ENCODE results near the gene EYA4.
"Not testable (repeated sequence)": the region's sequence is repeated elsewhere in the genome, so short reads cannot be mapped to it uniquely, and the experiment has no call there.

Gene EYA4

DNA sequence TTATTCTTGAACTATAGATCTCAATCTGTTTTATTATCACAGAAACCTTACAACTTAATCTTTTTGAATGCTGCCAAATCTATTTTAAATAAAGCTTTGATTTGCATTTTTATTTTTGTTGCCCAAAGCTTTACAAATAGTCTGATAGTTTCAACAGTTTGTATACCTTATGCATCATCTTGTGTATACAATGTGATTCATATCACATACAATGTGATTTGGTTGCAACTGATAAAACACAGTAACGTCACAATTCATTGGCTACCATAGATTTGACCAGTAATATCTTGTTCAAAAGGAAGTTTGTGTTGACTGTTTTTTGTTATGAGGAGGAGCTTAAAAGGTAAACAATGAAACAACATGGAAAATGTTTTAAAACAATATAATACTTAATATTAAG, 110.9 kb downstream of the EYA4 start:
- no peak for DNase-seq

DNA sequence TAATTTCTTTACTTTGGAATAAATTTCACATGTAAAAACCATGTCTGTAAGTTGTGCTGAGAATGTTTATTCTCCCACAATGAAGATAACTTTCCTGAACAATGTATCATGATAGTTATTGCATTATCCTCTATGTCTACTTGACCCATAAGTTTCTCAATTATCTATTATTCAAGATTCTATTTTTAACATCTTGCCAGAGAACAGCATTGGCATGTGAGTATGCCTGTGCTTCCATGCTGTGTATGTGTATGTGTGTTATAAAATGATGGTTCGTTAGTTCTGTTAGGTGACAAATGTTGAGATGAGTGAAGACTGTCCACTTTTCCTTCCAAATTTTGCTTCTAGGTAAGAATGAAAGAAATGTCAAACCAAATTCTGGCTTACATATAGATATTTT, 111.9 kb downstream of the EYA4 start:
- DNase-seq = no peak

DNA sequence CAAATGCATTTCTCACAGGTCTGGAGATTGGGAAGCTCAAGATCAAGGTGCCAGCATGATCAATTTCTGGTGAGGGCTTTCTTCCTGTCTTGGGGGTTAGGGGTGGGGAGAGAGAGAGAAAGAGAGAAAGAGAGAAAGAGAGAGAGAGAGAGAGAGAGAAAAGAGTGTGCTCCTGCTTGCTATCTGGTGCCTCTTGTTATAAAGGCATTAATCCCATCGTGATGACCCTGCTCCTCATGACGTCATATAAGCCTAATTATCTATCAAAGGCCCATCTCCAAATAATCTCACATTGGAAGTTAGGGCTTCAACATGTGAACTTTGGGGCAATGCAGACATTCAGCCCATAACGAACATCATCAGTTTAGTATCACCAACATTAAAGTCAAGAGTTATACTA, 114.8 kb downstream of the EYA4 start:
- no peak for DNase-seq

DNA sequence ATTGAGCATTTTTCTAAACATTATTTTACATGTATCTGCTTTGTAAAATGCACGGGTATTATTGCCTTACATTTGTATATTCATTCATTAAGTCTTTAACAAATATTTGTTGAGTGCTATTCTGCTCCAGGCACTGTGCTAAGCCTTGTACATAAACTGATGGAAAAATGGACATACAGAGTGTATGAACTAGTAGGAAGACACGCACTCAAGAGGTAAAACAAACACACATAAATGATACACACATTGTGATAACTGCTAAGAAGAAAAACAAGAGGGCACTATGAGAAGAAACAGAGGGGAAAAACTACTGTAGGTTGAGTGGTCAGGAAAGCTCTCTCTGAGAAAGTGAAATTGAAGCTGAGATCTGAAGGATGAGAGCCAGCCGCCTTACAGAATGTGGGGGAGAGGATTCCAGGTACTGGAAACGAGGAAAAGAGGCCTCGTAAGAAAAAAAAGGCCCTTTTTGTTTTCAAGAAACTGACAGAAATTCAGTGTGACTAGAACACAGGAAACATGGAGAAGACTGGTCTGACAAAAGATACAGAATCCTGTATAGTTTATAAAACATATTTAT, 117.5 kb downstream of the EYA4 start:
- DNase-seq = no peak

DNA sequence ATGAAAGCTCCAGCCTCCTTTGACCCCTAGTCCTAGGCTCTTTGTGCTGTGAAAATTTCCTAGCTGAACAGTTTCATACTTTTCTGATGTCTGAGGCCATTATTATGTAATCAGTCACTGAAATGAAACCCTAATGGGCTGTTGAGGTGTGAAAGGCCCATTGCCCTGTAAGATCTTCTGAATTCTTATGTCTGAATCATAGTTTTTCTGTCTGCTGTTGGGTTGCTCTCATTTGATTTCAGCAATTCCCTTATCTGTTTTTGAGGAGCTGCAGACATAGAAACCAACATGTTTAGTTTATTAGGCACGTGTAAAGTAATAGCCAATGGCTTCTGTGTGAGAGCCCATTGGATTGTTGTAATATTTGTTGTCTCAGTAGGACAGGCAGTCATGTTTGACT, 118.1 kb downstream of the EYA4 start:
- DNase-seq = no peak

DNA sequence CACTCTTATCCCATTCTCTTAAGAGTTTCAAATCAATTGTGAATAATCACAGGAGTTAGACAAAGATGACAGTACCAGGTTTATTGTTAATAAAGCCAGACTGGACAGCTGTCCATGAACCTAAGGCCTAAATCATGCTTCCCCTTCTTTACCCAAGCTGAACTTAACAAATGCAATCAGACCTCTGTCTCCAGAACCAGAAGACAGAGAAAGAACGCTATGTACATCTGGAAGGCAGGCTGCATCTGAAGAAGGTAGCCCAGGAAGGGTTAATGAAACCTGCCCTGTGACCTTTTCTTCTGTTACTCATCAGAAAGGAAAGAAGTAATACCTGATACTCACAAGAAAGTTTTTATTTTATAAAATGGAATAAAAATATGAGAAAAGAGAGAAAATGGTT, 118.6 kb downstream of the EYA4 start:
- no peak for DNase-seq

DNA sequence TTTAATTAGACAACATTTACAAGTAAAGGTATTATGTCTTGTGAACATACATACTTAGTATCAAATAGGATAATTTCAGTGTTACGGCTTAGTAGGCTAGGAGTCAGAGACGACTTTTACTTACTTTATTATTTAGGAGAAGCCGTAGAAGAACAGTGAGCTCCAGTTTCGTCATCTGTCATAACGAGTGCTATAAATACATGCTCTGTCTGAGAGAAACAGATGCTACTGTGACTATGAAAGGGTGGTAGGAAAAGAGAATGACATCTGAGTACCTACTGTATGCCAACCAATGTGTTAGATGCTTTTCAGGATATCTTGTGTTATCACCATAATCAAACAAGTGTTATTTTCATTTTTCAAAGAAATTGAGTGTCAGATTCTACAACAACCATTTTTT, 119.0 kb downstream of the EYA4 start:
- no peak for DNase-seq

DNA sequence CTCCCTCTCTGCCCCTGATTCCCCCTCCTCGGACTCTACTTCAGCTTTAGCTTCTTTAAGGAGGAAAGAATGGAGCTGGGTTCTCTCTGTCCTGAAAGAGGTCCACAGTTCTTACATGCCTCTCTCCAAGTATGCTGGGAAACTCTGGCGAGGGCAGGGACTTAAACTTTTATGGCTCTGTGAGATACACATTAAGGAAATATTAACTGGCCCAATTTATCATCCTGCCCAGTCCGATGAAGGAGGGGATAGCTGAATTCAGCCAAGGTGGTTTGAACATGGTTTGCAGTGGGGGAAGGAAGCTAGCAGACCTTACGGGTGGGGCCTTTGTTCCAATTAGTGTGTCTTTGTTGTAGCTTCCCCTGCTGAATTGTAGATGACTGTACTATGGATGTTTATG, 121.7 kb downstream of the EYA4 start:
- DNase-seq = no peak

DNA sequence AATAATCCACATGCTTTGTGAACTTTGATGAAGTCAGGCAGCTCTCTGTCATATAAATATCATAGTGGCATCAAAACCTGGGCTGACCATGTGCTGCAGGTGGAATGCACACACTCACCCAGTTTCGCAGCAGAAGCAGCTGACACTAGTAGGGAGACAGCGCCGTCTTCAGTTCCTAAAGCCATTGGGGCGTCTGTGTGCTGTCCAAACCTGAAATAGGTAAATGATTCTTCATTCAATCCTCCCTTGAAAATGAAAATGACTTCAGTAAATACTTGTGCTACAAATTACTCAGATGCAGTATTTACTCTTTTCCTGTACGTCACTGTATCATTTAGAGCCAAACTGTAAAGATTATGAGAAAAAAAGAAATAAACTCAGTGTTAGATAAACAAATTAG, 127.5 kb downstream of the EYA4 start:
- no peak for DNase-seq

DNA sequence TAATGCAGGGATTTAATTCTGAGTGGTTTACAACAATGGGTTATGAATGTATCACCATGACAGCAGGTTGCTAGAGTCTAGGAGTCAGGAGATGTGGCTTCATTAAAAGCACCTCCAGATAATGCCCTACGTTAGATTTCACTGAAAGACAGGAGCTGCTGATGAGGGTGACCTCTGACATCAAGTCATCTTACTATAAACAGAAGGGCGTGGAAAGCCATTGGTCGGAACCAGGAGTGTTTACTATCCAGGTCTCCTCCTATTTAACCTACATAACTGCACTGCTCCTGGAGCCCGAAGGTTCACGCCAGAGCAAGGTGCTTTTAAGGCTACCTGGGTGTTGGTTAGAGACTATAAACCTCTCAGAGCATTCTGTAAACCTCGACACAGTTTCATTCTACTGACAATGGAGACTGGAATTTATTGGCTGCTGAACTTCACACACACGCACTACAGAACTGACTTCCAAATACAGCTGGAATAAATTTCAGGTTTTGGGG, 128.7 kb downstream of the EYA4 start:
- DNase-seq = no peak

DNA sequence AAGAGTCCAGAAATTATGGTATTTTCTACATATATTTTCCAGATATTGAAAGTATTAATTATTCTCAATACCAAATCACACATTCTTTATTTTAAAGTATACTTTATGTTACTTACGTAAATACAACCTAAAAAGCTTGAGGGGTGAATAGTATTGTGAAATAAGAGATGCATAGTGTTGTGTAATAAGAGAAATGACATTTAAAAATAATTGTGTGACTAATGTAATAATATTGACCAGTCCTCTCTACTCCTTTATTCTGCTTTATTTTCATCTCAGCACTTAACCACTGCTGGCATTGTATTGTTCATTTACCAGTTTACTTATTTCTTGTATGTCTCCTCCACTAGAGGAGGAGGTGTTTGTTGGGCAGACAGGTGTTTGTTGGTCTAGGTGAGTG, 135.6 kb downstream of the EYA4 start:
- no peak for DNase-seq

DNA sequence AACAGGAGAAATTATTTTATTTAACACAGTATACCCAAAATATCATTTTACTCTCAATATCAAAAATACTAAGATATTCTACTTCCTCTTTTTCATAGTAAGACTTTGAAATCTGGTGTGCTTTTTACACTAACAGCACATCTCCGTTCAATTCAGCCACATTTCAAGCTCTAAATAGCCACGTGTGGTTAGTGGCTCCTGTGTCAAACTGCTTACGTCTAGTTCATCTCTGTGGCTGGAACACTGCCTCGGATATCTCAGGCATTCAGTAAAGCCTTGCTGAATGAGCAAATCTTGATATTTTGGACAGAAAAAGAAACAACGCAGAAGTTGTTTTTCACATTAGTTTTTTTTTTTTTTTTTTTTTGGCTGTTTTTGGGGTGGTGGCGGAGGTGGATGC, 136.1 kb downstream of the EYA4 start:
- no peak for DNase-seq

DNA sequence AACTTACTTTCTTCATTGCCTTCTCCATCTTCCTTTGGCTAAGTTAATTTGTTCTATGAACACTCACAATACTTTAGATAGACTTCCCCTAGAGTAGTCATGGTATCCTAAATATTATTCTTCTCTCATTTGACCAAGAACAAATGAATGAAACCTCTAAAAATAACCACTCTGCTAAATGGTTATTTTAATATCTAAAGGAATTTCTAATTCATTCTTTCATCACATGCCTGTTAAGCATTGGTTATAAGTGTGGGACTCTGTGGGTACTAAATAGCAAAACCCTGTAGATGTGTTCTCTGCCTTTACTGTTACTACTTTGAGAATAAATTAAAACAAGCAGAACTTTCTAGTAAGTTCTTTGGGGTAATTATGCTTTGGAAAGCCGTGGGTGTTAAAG, 138.9 kb downstream of the EYA4 start:
- no peak for DNase-seq

DNA sequence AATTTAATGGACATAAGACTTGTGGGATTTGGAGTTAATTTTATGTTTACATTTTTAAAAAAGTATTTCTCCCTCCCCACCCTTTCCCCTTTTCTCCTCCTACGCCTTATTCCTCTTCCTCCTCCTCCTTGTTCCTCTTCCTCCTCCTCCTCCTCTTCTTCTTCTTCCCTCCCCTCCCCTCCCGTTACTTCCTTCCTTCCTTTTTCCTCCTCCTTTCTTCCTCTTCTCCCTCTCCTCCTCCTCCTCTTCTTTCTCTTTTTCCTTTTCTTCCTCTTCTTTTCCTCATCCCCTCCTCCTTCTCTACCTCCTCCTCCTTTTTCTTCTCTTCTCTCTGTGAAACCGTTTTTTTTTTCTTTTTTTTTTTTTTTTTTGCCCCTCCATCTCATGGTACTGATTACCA, 139.6 kb downstream of the EYA4 start:
- no peak for DNase-seq

DNA sequence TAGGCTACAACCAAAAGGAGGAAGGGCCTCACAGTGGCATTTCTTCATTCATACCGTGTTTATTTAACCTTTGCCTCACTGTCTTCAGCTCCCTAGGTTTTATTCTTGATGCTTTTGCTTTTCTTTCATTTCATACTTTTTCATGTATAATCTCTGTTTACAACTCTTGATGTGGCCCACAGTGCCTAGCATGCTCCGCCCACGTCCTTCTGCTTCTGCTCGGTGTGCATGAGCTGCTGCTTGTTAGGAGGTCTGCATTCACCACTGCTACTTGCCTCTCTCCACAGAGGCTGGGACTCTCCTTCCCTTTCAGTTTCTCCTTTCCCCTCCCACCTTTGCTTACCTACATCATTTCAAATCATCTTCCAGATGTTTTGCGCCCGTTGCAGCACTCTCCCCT, 147.6 kb downstream of the EYA4 start:
- no peak for DNase-seq

DNA sequence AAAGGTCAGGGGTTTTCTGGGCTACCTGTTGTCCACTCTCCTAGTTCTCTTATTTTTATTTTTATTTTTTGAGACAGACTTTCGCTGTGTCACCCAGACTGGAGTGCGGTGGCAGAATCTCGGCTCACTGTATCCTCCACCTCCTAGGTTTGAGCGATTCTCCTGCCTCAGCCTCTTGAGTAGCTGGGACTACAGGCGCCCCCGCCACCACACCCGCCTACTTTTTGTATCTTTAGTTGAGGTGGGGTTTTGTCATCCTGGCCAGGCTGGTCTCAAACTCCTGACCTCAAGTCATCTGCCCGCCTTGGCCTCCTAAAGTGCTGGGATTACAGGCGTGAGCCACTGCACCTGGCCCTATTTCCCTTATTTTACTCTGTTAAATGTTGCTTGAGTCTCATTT, 149.0 kb downstream of the EYA4 start:
- no peak for DNase-seq

DNA sequence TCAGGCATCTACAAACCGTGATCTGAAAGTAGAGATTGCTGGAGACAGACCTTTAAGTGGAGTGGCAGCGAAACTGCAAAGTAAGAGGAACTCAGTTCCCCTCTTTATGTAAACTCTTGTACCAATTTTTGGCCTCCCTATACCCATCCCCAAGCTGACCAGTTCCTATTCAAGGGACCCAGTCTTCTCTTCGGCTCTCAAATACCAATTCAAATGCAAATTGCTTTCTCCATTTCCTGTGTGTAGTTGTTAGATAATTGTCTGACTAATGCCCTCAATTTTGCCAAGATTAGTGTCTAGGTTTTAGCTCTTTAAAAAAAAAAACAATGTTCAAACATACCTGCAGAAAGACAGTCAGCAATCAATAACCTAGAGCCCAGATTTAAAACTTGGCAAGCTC, 150.9 kb downstream of the EYA4 start:
- DNase-seq = no peak

DNA sequence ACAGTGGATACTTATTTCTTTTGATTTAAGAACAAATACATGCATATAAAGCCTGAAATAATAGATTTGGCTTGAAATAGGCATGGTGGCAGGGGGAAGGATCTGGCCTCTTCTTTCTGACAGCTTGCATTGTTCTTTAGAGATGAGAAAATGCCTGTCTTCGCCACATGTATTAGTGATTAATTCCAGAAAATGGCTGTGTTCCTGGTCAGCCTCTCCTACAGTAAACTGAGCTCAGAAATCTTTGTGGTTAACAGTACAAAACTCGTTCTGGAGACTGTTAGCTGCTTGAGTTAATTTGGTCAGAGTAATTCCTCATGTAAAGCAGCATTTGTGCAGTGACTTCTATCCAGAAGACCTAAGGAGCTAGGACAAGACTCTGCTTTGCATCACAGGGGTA, 151.5 kb downstream of the EYA4 start:
- DNase-seq = no peak

DNA sequence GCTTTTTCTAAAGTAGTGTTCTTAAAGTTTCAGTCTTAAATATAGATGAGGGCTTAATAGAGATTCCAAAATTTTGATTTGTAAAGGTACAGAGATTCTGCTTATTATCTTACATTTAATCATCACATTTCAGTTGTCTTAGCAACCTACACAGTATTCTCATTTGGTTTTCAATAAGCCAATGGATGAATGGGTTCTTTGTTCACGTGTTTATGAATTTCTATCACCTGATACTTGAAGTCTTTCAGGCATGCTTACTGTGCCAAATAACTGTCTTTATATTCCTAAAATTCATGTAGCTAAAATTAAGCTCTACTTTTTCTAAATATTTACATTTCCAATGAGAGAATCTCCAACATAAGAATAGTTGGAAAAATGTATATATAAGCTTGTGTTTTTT, 152.7 kb downstream of the EYA4 start:
- no peak for DNase-seq

DNA sequence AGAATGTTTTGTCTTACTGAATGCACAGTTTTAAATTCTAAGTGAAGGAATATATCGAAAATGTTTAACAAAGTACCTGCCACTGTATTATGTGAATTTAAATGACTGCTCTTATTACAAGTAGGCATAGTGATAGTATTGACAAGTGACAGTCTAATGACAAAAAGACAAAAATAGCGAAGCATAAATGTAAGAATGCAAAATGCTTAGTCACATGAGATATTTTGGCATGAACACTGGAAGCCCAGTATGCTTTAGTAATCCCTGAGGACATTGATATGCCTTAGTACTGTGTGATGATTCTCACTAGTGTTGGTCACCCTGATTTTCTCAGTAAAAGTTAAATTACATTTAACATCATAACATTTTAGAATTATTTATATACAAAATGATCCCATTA, 153.5 kb downstream of the EYA4 start:
- DNase-seq = no peak

DNA sequence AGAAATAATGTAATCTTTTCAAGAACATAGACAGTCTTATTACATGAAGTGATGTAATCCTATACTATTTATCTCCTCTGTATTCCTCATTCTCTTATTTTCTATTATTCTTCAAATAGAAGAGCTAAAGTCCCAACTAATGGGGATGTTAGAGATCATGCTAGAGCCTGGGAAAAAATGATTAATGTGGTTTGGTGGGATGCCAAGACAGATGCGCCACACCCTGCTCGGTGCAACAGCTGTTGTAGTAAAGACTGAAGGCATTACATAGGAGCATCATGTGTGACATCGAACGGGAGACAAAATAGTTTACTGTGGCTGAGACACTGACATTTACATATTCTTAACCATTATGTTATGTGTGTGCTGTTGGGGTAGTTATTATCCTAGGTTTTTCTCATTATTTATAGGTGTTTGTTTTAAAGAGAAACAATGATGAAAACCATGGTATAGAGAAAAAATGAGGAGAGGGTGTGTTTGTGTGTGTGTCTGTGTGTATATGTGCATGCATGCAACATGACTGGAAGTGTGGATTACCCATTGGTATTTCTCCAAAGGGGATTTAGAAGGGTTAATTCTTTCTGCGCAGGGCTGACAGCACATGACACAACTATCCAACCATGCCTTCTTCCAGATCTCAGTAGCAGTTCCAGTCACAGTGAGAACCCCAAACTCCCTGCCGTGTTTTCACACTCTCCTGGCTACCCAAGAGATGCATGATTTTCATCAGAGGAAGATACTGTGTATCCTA, 155.3 kb downstream of the EYA4 start:
- DNase-seq = no peak

DNA sequence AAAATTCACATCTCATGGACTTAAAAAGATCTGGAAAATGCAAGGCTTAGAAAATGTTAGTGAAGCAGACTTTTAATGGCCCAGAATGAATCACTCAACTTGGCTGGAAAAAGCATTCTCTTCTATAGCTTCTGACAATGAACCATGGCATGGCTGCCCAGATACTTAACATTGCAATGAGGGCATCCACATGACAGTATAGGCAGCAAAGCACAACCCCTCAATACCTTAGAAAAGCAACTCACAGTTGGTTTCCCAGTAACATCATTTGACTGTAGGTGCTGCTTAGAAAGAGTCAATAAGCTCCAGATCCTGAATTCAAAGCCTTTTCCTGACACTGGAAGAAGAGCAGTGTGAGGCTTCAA, 155.8 kb downstream of the EYA4 start:
- DNase-seq = no peak

DNA sequence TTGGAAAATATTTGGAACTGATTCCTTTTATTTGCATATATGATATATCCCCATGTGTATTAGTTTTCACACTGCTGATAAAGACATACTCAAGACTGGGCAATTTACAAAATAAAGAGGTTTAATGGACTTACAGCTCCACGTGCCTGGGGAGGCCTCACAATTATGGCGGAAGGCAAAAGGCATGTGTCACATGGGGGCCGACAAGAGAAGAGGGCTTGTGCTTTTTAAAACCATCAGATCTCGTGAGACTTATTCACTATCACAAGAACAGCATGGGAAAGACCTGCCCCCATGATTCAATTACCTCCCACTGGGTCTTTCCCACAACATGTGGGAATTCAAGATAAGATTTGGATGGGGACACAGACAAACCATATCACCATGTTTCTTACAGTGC, 156.4 kb downstream of the EYA4 start:
- not testable (repeated sequence) for DNase-seq

DNA sequence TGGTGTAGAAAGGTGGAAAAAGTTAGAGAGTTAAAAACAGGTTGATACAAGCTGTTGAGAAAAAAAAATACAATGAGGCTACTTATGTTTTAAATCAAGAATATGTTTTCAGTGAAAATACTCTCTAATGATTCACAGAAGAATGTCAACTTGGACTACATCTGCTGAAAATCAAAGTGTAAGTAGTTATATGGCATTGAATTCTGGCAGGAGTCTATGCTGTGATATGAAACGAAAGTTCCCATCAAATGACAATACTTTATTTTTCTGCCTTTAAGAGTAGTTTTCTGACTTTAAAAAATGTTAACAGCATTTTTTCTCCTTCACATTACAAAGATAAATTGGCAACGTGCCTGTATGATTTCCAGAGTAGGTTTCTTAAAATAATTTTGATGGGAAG, 158.3 kb downstream of the EYA4 start:
- DNase-seq = no peak

DNA sequence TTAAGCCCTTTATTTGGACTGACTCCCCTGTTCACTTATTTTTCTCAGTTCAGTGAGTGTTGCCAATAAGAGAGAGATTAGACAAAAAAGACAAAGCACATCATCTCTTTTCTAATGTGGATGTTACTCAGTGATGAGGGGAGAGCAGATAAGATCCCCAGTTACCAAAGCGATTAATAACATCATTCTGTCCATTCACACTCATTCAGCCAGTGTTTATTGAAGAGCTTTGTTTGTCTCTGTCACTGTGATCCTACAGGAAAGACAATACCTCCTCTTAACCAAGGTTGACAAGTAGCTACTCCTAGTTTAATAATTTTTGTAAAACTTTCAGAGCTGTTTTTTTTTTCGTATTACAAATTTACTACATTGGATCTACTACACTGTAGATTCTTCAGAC, 163.0 kb downstream of the EYA4 start:
- DNase-seq = no peak
